Adrenal gland (tissue), 5 donors: Measurements from ENCODE around the gene FIGNL2.

Experiments used
- CTCF ChIP-seq, 6 experiments: fragments of 450-650 bp in 4 of 6; fragments of 200-600 bp in 2 of 6; sonication (generic) in 1 of 6; IDR thresholded peaks; 1 replicate in 5 of 6; 2 replicates in 1 of 6; pipeline versions ENCODE4 v1.5.1 to v1.8.0; 2016 to 2021; ENCODE audit warnings: antibody characterized with exemption in 6 of 6, mild to moderate bottlenecking in 2 of 6, moderate library complexity in 1 of 6
- POLR2A ChIP-seq, 2 donors: fragments of 450-650 bp; IDR thresholded peaks; one replicate each; pipeline ENCODE4 v1.6.1; 2017; ENCODE audit warnings: antibody characterized with exemption in 2 of 2, mild to moderate bottlenecking in 2 of 2, moderate library complexity in 1 of 2
- donor health status: DM: no; HTN: no; CAD: no.

GRCh38 chr12:51863933-51864832 is 15.7 kb upstream of the FIGNL2 start:
- TF ChIP-seq CTCF (IDR thresholded peaks at IDR 0.05) (no peak), POLR2A (IDR thresholded peaks at IDR 0.05) (no peak)
